ENCODE measurements around the gene LOXL4. TPM values are rescaled to one million over a fixed set of nuclear protein-coding genes. Genes with fewer than 3 reads are reported as not detected.
"Not testable (repeated sequence)": the region's sequence is repeated elsewhere in the genome, so short reads cannot be mapped to it uniquely, and the experiment has no call there.

Gene LOXL4
- total and polyA plus RNA-seq, 8 donors = 0.29 to 23.7 (median 1.7) TPM

DNA sequence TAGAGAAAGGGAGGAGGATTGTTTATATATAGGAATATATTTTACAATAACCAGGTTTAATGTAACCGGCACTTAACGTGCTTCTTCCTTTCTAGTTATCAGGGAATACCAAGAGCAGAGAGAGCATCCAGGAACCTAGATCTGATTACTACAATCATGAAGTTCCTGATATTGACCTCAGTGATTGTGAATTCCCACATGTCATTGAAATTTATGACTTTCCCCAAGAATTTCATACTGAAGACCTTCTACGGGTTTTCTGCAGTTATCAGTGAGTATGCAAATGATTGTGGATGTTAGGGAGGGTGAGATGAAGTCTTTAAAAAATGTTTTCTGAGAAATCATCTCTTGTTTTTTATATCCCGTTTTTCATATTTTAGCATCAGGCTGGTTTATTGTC is 36.6 kb downstream of the LOXL4 start:
- no peaks in the 10 kb centered on the region for H3K27me3 ChIP-seq
- H3K4me1 ChIP-seq = no peaks in the 10 kb centered on the region
- whole genome bisulfite sequencing, 5 donors = 93 to 98% (median 97%) methylated on average over 4 of the region's 4 CpGs
- H3K9me3 ChIP-seq = peaks cover 0 to 7% (median 3%) of the 10 kb centered on the region in 4 donors
- peaks cover 13 to 50% (median 35%) of the 10 kb centered on the region in 4 donors for H3K36me3 ChIP-seq
- DNase-seq = no peak
- H3K4me3 ChIP-seq = no peak overlapping the region
- no peak overlapping the region for H3K27ac ChIP-seq
- no peak for TF ChIP-seq POLR2AphosphoS5 (IDR thresholded peaks at IDR 0.05)
- no peak for TF ChIP-seq EP300 (IDR thresholded peaks at IDR 0.05)
- no peak for TF ChIP-seq POLR2A (IDR thresholded peaks at IDR 0.05)
- TF ChIP-seq, protein P1, sequence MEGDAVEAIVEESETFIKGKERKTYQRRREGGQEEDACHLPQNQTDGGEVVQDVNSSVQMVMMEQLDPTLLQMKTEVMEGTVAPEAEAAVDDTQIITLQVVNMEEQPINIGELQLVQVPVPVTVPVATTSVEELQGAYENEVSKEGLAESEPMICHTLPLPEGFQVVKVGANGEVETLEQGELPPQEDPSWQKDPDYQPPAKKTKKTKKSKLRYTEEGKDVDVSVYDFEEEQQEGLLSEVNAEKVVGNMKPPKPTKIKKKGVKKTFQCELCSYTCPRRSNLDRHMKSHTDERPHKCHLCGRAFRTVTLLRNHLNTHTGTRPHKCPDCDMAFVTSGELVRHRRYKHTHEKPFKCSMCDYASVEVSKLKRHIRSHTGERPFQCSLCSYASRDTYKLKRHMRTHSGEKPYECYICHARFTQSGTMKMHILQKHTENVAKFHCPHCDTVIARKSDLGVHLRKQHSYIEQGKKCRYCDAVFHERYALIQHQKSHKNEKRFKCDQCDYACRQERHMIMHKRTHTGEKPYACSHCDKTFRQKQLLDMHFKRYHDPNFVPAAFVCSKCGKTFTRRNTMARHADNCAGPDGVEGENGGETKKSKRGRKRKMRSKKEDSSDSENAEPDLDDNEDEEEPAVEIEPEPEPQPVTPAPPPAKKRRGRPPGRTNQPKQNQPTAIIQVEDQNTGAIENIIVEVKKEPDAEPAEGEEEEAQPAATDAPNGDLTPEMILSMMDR (IDR thresholded peaks at IDR 0.05) = no peak
- intact Hi-C loops (cut with DNase I; ENCODE audit: low total_unique reads) = no loop called here

DNA sequence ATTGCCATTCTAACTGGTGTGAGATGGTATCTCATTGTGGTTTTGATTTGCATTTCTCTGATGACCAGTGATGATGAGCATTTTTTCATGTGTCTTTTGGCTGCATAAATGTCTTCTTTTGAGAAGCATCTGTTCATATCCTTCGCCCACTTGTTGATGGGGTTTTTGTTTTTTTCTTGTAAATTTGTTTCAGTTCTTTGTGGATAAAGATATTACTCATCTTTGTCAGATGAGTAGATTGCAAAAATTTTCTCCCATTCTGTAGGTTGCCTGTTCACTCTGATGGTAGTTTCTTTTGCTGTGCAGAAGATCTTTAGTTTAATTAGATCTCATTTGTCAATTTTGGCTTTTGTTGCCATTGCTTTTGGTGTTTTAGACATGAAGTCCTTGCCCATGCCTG is 39.7 kb downstream of the LOXL4 start:
- Histone ChIP-seq H3K36me3 (peaks cover 4 to 20% (median 14%) of the 10 kb centered on the region in 4 donors), H3K9me3 (peaks cover 0 to 11% (median 3%) of the 10 kb centered on the region in 4 donors)
- H3K4me3 ChIP-seq; H3K27ac ChIP-seq; intact Hi-C loops (cut with DNase I; ENCODE audit: low total_unique reads); DNase-seq; H3K27me3 ChIP-seq; H3K4me1 ChIP-seq: not testable (repeated sequence)
- 80 to 96% (median 87%) methylated on average over 1 of the region's 1 CpG for WGBS, 5 donors

DNA sequence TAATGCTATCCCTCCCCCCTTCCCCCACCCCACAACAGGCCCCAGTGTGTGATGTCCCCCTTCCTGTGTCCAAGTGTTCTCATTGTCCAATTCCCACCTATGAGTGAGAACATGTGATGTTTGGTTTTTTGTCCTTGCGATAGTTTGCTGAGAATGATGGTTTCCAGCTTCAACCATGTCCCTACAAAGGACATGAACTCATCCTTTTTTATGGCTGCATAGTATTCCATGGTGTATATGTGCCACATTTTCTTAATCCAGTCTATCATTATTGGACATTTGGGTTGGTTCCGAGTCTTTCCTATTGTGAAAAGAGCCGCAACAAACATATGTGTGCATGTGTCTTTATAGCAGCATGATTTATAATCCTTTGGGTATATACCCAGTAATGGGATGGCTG is 40.3 kb downstream of the LOXL4 start:
- Histone ChIP-seq H3K9me3 (peaks cover 0 to 11% (median 3%) of the 10 kb centered on the region in 4 donors), H3K36me3 (peaks cover 4 to 17% (median 12%) of the 10 kb centered on the region in 4 donors)
- intact Hi-C loops (cut with DNase I; ENCODE audit: low total_unique reads); H3K4me3 ChIP-seq; DNase-seq; H3K27ac ChIP-seq; H3K27me3 ChIP-seq; H3K4me1 ChIP-seq: not testable (repeated sequence)
- 94 to 100% (median 97%) methylated on average over 3 of the region's 3 CpGs for WGBS, 5 donors

DNA sequence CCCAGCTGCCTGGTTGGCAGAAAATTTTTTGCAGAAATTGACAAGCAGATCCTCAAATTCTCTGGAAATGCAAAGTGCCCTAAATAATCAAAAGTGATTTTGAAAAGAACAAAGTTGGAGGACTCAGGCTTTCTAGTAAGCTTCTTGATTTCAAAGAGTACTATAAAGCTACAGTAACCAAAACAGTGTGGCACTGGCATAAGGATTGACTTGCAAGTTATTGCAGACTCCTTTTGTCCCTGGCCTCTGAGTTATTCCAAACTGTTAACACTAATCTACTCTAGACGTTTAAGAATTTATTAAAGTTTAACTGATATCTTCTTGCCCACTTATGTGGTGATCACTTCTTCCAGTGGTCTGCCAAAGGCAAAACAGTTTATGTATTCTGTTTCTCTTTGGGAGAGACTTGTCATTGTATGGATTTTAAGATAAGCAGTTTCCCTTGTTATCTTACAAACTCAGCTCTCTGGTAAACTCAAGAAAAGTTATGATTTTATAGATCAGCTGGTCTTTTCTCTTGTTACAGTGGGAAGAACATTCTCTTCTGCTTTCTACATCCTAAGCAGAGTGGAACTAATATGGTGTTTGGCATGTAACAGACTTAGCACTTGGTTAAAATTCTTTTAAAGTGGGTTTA is 41.4 kb downstream of the LOXL4 start:
- Histone ChIP-seq H3K27me3 (no peaks in the 10 kb centered on the region), H3K9me3 (peaks cover 0 to 11% (median 3%) of the 10 kb centered on the region in 4 donors), H3K27ac (no peak overlapping the region), H3K4me1 (peaks cover 0 to 10% (median 0%) of the 10 kb centered on the region in 4 donors), H3K4me3 (no peak overlapping the region), H3K36me3 (peaks cover 0 to 11% (median 6%) of the 10 kb centered on the region in 4 donors)
- DNase-seq = no peak
- 52 to 67% (median 61%) methylated on average over 1 of the region's 1 CpG for WGBS, 5 donors
- intact Hi-C loops (cut with DNase I; ENCODE audit: low total_unique reads) = no loop called here
- no peak for TF ChIP-seq POLR2AphosphoS5 (IDR thresholded peaks at IDR 0.05)
- TF ChIP-seq, protein P1 (IDR thresholded peaks at IDR 0.05) = no peak
- no peak for TF ChIP-seq EP300 (IDR thresholded peaks at IDR 0.05)
- TF ChIP-seq POLR2A (IDR thresholded peaks at IDR 0.05) = no peak

DNA sequence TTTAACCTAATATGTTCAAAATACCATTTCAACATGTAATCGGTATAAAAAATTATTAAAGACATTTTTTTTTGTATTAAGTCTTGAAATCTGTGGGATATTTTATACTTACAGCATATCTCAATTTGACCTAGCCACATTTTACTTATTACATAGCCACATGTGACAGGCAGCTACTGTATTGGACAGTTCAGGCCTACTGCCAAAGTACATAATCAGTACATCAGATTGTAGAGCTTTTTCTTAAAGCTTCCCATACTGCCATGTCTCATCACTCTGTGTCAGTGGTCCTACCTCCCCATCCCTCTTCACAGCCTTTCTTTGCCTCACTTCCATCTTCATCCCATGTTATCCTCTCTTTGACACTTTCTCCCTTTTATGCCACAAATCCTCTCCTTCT is 43.0 kb downstream of the LOXL4 start:
- TF ChIP-seq EP300 (IDR thresholded peaks at IDR 0.05) = no peak
- TF ChIP-seq POLR2A (IDR thresholded peaks at IDR 0.05) = no peak
- TF ChIP-seq, protein P1 (IDR thresholded peaks at IDR 0.05) = no peak
- TF ChIP-seq POLR2AphosphoS5 (IDR thresholded peaks at IDR 0.05) = no peak
- Histone ChIP-seq H3K27ac (no peak overlapping the region), H3K36me3 (peaks cover 0 to 6% (median 3%) of the 10 kb centered on the region in 4 donors), H3K4me3 (no peak overlapping the region), H3K9me3 (peaks cover 0 to 11% (median 4%) of the 10 kb centered on the region in 4 donors), H3K4me1 (peaks cover 0 to 10% (median 0%) of the 10 kb centered on the region in 4 donors), H3K27me3 (no peaks in the 10 kb centered on the region)
- DNase-seq = no peak
- 96 to 100% (median 98%) methylated on average over 1 of the region's 1 CpG for whole genome bisulfite sequencing, 5 donors
- intact Hi-C loops (cut with DNase I; ENCODE audit: low total_unique reads) = no loop called here

Measured in stomach (tissue), 9 donors.